ENCODE data around the gene RGL2.
"Not testable (repeated sequence)": the region's sequence is repeated elsewhere in the genome, so short reads cannot be mapped to it uniquely, and the experiment has no call there.

RGL2 gene, protein sequence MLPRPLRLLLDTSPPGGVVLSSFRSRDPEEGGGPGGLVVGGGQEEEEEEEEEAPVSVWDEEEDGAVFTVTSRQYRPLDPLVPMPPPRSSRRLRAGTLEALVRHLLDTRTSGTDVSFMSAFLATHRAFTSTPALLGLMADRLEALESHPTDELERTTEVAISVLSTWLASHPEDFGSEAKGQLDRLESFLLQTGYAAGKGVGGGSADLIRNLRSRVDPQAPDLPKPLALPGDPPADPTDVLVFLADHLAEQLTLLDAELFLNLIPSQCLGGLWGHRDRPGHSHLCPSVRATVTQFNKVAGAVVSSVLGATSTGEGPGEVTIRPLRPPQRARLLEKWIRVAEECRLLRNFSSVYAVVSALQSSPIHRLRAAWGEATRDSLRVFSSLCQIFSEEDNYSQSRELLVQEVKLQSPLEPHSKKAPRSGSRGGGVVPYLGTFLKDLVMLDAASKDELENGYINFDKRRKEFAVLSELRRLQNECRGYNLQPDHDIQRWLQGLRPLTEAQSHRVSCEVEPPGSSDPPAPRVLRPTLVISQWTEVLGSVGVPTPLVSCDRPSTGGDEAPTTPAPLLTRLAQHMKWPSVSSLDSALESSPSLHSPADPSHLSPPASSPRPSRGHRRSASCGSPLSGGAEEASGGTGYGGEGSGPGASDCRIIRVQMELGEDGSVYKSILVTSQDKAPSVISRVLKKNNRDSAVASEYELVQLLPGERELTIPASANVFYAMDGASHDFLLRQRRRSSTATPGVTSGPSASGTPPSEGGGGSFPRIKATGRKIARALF

GRCh38 chr6:33298773-33299236 lies at the start of gene RGL2:
Gene RGL2 (minus strand): TSS chr6:33298942. CDS start chr6:33298610, 332 bp downstream.
- DNase-seq (ENCODE audit: low read depth), result peak; percentile 62
- TF ChIP-seq CTCF (IDR thresholded peaks at IDR 0.05; ENCODE audit: low read length, missing control alignments), result no peak

GRCh38 chr6:33347816-33348215 lies 49.1 kb upstream of the RGL2 start:
- H3K4me3 ChIP-seq (replicated peaks; ENCODE audit: low read depth, low read length), result no peak overlapping the region
- no peak for TF ChIP-seq CTCF (IDR thresholded peaks at IDR 0.05; ENCODE audit: low read length, missing control alignments)
- DNase-seq (ENCODE audit: low read depth), result no peak

More at GRCh38 chr6:33298773-33299236, at the start of gene RGL2:
- H3K4me3 ChIP-seq (replicated peaks; ENCODE audit: low read depth, low read length), result peak within 1 kb of the TSS; percentile 81

DNA sequence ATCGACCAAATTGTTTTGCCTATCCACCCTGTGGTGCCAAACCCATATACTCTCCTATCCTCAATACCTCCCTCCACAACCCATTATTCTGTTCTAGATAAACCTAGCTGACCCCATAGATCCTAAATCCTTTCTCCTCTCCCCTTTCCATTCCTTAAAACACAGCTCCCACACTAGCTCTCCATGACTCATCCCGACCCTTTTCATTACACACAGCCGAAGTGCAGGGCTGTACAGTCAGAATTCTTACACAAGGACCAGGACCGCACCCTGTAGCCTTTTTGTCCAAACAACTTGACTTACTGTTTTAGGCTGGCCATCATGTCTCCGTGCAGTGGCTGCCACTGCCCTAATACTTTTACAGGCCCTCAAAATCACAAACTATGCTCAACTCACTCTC lies 48.2 kb upstream of the RGL2 start:
- DNase-seq (ENCODE audit: low read depth), result peak; percentile 28
- not testable (repeated sequence) for H3K4me3 ChIP-seq (replicated peaks; ENCODE audit: low read depth, low read length)

GRCh38 chr6:33344701-33345697 lies 46.3 kb upstream of the RGL2 start:
- peak; percentile 83 for DNase-seq (ENCODE audit: low read depth)
- H3K4me3 ChIP-seq (replicated peaks; ENCODE audit: low read depth, low read length), result no peak overlapping the region
- TF ChIP-seq CTCF (IDR thresholded peaks at IDR 0.05; ENCODE audit: low read length, missing control alignments), result peak; percentile 57

GRCh38 chr6:33343953-33344611 lies 45.3 kb upstream of the RGL2 start:
- DNase-seq (ENCODE audit: low read depth), result no peak
- no peak for TF ChIP-seq CTCF (IDR thresholded peaks at IDR 0.05; ENCODE audit: low read length, missing control alignments)
- no peak overlapping the region for H3K4me3 ChIP-seq (replicated peaks; ENCODE audit: low read depth, low read length)

- not testable (repeated sequence) for H3K4me3 ChIP-seq (replicated peaks; ENCODE audit: low read depth, low read length); DNase-seq (ENCODE audit: low read depth)
These were observed 44.8 kb upstream of the RGL2 start for GRCh38 chr6:33343606-33343952.

- TF ChIP-seq CTCF (IDR thresholded peaks at IDR 0.05; ENCODE audit: low read length, missing control alignments), result no peak
- H3K4me3 ChIP-seq (replicated peaks; ENCODE audit: low read depth, low read length), result no peak overlapping the region
- DNase-seq (ENCODE audit: low read depth), result no peak
These were observed 40.5 kb upstream of the RGL2 start for GRCh38 chr6:33339193-33339592.

Data from fibroblast of pulmonary artery (primary cell).